Measurements from ENCODE around the gene FCMR.

DNA sequence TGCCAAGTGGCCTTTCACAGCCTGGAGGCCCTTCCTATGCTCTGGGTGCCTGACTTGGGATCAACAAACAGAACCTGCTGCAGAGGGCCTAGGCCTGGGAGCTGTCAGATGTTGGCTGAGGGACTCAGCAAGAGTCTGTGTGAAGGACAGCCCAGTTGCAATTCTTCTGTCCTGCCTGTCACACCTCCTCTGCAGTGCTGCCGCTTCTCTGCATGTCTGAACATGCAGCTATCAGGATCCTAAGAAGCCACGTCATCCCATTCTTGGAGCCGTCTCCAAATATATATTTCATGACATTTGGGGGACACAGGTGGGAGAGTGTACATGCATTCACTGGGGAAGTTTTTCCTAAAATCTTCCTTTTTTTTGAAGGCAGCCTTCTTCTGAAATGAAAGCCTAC lies 39.9 kb upstream of the FCMR start:
- TF ChIP-seq, protein P1, sequence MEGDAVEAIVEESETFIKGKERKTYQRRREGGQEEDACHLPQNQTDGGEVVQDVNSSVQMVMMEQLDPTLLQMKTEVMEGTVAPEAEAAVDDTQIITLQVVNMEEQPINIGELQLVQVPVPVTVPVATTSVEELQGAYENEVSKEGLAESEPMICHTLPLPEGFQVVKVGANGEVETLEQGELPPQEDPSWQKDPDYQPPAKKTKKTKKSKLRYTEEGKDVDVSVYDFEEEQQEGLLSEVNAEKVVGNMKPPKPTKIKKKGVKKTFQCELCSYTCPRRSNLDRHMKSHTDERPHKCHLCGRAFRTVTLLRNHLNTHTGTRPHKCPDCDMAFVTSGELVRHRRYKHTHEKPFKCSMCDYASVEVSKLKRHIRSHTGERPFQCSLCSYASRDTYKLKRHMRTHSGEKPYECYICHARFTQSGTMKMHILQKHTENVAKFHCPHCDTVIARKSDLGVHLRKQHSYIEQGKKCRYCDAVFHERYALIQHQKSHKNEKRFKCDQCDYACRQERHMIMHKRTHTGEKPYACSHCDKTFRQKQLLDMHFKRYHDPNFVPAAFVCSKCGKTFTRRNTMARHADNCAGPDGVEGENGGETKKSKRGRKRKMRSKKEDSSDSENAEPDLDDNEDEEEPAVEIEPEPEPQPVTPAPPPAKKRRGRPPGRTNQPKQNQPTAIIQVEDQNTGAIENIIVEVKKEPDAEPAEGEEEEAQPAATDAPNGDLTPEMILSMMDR (IDR thresholded peaks at IDR 0.05; ENCODE audit: low read depth, low read length, poor library complexity, severe bottlenecking): no peak
- no peak for TF ChIP-seq EZH2phosphoT487 (IDR thresholded peaks at IDR 0.05; ENCODE audit: borderline replicate concordance, low read length)

Measured in DOHH2 (cell line).